Tibial nerve (tissue), 3 donors: Measurements from ENCODE around the gene TMEM204.

Experiments used
- EP300 ChIP-seq, 2 donors: sonication (generic); formaldehyde crosslinking; IDR thresholded peaks; one replicate each; pipeline ENCODE4 v1.6.1; 2017; ENCODE audit warnings: antibody characterized with exemption in 2 of 2, mild to moderate bottlenecking in 1 of 2
- POLR2A ChIP-seq, 2 donors: fragments of 450-650 bp; IDR thresholded peaks; one replicate each; pipeline ENCODE4 v1.6.1; 2017; ENCODE audit warnings: antibody characterized with exemption in 2 of 2, mild to moderate bottlenecking in 2 of 2, moderate library complexity in 2 of 2

DNA sequence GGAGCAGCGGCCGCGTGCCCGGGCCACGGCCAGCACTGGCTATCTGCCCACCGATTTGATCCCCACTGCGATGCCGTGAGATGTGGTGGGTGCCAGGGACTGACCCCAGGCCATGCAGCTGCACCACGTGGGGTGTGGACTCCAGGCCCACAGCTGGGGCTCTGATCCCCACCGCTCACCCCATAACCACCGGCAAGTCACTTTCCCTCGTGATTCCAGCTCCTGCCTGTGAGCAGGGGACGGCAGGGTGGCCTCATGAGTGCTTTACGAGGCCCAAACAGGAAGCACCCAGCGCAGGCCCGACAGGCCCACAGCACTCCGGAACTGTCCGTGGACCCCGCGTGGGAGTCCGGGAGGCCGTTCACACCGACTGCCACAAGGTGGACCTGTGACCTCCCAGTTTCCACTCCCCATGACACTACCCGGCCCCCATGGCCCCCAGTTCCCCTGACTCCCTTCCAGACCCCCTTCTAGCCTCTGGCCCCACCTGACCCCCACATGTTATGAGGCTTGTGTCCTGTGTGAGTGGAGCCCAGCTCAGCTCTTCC lies 45.3 kb upstream of the TMEM204 start:
- TF ChIP-seq POLR2A (IDR thresholded peaks at IDR 0.05) (no peak), EP300 (IDR thresholded peaks at IDR 0.05) (no peak)
